ENCODE measurements around the gene MLLT6. TPM values are rescaled to one million over a fixed set of nuclear protein-coding genes. Genes with fewer than 3 reads are reported as not detected.
A peak's percentile ranks its signal among the peaks of the same experiment; 100 is the strongest.
"Not testable (repeated sequence)": the region's sequence is repeated elsewhere in the genome, so short reads cannot be mapped to it uniquely, and the experiment has no call there.

The MLLT6 gene
- total RNA-seq, 1 donor from 2014 or later: 92.2 TPM

DNA sequence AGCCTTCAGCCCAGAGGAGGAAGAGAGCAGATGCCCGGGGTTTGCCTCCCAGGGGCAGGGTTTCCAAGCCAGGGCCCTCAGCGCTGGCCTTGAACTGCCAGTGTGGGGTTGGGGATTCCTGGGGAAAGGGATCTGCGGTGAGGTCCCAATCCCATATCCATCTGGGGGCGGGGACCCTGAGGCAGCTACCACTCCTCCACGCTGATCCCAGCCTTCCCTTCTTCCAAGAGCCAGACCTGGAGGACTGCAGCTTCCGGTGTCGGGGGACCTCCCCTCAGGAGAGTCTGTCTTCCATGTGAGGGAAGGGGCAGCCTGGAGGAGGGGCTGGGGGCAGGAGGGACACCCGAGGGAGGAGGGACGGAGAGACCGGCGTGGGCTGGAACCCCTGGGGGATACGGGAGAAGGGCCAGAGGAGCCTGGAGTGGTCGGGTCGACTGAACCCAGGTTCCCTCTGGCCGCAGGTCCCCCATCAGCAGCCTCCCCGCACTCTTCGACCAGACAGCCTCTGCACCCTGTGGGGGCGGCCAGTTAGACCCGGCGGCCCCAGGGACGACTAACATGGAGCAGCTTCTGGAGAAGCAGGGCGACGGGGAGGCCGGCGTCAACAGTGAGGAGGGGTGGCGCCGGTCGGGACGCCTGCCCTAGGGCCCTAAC, 14.3 kb downstream of the MLLT6 start:
- DNase-seq (ENCODE audit: low spot score): no peak
- intact Hi-C loops (cut with DNase I): no loop called here

DNA sequence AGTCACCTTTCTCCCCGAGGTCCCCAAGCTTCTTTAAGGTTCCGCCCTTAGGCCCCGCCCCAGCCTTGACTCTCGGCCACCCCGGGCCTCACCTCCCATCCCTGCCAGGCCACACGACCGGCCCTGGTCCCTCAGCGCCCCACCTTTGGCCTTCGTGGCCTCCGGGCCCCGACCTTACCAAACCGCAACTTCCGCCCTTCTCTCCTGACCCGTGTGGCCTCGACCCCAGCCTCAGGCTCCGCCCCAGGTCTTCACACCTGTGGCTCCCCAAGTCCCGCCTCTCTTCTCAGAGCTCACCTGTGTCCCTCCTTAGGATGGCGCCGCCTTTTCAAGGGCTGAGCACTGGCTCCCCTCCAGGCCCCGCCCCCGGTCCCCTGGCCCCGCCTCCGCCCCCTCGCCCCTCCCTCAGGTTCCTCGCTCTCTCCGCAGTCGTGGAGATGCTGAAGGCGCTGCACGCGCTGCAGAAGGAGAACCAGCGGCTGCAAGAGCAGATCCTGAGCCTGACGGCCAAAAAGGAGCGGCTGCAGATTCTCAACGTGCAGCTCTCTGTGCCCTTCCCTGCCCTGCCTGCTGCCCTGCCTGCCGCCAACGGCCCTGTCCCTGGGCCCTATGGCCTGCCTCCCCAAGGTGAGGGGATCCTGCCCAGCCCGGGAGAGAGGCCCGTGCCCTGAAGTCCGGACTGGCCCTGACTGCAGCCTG, 15.0 kb downstream of the MLLT6 start:
- intact Hi-C loops (cut with DNase I): no loop called here

DNA sequence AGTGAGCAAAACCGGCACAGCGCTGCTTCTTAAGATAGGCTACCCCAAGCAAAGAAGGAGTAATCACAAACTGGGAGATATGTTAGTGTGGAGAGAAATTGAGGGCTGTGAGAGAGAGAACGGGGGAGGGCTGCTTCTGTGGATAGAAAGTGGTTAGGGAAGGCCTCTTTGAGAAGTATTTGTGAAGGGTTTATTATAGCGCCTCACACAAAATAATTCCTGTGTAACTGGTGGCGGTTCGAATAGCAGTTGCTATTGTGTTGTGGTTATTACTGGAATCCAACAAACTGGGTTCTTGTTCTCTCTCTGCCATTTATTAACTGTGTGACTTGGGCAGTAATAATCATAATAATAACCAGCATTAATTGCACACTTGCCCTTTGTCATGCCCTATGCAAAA, 15.9 kb downstream of the MLLT6 start:
- intact Hi-C loops (cut with DNase I): no loop called here
- DNase-seq (ENCODE audit: low spot score): no peak

More for the DNA sequence above, 15.0 kb downstream of the MLLT6 start:
- DNase-seq (ENCODE audit: low spot score): no peak

DNA sequence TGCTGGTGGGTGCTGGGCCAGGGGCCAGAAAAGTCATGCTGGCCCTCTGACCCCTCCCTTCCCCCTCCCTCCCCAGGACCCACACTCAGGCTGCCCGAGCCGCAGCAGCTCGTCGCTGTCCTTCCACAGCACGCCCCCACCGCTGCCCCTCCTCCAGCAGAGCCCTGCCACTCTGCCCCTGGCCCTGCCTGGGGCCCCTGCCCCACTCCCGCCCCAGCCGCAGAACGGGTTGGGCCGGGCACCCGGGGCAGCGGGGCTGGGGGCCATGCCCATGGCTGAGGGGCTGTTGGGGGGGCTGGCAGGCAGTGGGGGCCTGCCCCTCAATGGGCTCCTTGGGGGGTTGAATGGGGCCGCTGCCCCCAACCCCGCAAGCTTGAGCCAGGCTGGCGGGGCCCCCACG, 16.7 kb downstream of the MLLT6 start:
- intact Hi-C loops (cut with DNase I): no loop called here
- DNase-seq (ENCODE audit: low spot score): no peak

DNA sequence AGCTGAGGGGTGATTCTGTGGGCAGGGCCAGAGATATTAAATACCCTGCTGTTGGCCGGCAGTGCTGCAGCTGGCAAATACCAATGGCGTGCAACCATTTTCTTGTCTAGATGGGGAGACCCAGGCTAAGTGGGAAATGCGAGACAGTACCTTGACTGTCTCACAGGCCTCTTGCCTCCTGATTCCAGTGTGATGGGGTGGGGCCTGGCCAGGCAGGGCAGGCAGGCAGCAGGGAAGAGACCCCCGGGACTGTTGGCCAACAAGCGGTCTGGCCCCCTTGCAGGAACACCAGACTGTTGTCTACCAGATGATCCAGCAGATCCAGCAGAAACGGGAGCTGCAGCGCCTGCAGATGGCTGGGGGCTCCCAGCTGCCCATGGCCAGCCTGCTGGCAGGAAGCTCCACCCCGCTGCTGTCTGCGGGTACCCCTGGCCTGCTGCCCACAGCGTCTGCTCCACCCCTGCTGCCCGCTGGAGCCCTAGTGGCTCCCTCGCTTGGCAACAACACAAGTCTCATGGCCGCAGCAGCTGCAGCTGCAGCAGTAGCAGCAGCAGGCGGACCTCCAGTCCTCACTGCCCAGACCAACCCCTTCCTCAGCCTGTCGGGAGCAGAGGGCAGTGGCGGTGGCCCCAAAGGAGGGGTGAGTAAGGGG, 19.4 kb downstream of the MLLT6 start:
- no peak for DNase-seq (ENCODE audit: low spot score)
- intact Hi-C loops (cut with DNase I): no loop called here

DNA sequence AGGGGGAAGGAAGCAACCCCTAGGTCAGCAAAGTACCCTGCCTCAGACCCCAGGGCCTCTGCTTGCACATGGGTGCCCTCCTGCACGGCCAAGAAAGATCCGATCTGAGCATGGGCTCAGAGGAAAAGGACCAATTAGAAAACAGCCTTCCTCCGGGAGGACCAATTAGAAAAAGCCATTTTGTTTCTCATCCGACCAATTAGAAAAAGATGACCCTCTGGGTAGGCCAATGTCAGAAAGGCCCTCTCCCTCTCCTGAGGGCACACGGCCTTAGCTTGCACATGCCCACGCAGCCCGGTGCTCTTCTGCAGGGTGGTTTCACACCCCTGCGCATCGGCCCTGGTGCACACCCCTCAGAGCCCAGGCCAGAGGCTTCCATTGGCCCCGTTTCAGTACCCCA, 20.0 kb downstream of the MLLT6 start:
- intact Hi-C loops (cut with DNase I): no loop called here
- DNase-seq (ENCODE audit: low spot score): no peak

DNA sequence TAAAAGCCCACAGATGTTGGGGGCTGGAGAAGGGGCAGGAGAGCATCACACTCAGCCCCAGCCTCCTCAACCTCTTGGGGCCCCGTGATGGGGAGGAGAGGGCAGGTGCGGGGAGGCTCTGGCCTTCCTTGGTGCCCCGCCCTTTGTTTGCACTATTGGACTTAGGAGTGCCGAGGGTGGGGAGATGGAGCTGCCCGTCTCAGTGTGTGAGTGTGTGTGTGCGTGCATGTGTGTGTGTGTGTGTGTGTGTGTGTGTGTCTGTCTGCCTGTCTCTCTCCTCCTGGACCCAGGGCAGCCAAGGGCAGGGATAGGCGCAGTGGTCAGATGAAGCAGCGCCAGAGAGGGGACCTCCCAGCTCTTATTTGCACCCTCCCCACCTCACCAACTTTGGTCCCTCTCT, 21.1 kb downstream of the MLLT6 start:
- intact Hi-C loops (cut with DNase I); DNase-seq (ENCODE audit: low spot score): not testable (repeated sequence)

DNA sequence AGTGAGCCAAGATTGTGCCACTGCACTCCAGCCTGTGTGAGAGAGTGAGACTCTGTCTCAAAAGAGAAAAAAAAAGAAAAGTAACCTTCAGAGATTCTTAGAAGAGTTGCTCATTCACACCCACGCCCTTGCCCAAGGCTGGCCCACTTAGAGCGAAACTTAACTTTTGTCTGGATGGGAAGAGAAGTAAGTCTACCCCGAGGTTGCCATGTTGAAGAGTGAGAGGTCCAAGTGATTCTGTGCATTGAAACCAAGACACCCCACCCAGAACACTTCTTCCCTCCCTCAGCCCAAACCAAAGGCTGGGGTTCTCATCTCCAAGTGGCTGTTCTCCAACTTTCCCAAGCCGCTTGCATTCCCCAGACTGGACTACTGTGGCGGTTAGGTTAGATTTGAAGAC, 22.7 kb downstream of the MLLT6 start:
- intact Hi-C loops (cut with DNase I): no loop called here
- DNase-seq (ENCODE audit: low spot score): no peak

DNA sequence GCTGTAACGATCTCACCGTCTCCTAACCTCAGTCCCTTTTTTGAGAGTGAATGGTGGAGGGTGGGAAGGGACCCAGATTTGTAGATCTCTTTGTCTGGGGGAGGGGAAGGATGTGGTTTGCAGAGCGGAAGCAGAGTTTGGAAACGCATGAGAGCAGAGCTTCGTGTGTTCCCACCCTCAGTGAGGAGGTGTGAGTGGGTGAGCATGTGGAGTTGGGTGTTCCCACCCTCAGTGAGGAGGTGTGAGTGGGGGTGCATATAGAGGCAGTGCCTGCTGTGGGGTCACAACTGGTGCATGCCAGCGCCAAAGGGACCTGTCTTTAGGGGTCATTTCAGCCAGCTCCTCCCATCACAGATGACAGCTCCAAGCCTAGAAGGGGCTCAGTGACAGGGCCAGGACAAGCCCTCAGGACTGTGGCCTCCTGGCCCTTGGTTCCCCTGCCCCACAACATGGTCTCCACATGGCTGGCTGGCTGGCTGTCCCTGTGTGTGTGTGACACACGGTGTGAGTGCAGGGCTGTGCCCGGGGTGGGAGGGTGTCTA, 23.3 kb downstream of the MLLT6 start:
- intact Hi-C loops (cut with DNase I): no loop called here
- peak; percentile 83 for DNase-seq (ENCODE audit: low spot score)

DNA sequence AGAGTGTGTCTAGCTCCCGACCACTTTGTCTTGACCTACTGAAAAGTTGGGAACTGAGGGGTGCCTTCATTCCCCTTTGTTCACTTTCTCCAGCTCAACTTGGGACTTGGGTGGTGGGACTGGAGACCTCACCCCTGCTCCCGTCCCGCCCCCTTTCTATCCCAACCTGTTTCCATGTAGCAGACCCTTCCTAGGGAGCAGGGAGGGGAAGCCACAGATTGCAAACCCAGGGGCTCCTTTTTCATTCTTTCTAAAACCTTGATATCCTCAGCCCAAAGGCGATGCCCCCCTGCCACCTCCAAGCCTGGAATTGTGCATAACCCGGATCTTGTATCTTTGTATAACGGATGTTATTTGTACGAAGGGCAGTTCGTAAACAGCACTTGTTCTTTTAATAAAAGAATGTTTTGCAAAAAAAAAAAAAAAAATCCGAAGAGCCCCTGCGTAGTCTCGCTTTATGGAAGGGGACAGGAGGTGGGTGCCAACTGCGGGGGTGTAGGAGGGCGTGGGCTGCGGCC, 24.4 kb downstream of the MLLT6 start:
- intact Hi-C loops (cut with DNase I): no loop called here

DNA sequence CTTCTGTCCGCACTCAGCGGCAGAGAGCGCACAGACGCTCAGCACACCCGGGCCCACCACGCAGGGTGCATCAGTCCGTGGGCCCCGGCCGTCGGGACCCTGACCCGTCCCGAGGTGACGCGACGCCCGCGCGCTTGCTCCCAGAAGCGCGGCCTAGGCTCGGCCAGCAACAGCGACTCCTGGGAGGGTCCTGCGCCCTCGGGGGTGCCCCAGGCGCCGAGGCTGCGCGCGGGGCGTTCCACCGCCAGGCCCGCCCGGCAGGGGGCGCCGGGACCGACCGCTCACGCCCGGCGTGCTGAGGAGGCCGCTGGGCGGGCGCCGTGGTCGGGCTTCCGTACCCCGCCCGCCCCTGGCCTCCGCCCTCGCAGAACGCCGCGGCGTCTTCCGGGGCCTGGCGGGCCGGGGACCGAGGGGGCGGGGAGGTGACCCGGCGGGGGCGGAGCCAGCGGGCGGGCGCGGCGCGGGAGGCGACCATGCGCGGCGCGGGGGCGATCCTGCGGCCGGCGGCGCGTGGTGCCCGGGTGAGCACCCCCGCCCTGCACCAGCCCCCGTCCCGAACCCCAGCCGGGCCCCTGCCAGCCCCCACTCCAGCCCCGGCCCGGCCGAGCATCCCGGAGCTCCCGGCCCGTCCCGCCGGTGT, 24.9 kb downstream of the MLLT6 start, which contains the start of gene CISD3:
Gene CISD3 (plus strand): TSS at position 456 of the 640 bp plus-strand sequence. CDS start 18 bp downstream, at position 474.
- intact Hi-C loops (cut with DNase I): loop anchor here (1.0 to 10.0 kb wide), 3 partner anchors 21 to 425 kb away; partner anchors contain the start of genes MLLT6 and PLXDC1
- peak; percentile 94 for DNase-seq (ENCODE audit: low spot score)

More for the DNA sequence above, 24.4 kb downstream of the MLLT6 start:
- DNase-seq (ENCODE audit: low spot score): no peak

DNA sequence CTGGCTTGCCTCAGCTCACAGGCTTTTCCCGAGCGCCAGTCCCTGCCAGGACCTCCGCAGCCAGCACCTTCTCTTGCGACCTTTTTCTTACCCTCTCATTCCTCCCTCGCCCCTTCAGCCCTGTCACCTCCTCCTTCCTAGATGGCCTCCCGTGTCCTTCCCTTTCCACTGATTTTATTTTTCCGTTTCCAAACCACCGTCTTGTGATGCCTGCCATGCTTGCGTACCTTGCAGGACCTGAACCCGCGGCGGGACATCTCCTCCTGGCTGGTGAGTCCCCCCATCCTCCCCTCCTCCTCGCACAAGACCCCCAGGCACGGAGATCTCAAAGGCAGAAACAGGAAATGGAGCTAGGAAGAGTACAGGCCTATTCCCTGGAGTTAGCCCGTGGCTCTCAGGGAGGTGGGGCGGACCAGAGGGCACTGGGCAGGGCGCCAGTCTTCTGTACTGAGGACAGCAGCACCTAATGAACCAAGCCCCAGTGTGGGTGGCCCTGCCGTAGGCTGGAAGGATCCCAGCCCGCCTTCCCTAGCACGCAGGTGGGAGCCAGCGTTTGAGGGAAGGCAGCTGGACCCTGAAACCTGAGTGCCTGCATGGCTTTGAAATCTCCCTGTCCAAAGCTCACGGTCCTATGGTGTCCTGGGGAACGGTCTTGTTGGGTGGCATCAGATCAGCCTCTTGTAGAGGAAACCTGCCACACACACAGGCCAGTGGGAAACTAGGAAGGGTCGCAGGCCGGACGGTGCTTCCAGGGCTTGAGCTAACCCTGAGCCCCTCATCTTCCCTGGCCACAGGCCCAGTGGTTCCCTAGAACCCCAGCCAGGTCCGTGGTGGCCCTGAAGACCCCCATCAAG, 25.7 kb downstream of the MLLT6 start:
- intact Hi-C loops (cut with DNase I): loop anchor here (1.0 to 10.0 kb wide), 3 partner anchors 20 to 424 kb away; partner anchors contain the start of genes MLLT6 and PLXDC1
- DNase-seq (ENCODE audit: low spot score): peak; percentile 90

DNA sequence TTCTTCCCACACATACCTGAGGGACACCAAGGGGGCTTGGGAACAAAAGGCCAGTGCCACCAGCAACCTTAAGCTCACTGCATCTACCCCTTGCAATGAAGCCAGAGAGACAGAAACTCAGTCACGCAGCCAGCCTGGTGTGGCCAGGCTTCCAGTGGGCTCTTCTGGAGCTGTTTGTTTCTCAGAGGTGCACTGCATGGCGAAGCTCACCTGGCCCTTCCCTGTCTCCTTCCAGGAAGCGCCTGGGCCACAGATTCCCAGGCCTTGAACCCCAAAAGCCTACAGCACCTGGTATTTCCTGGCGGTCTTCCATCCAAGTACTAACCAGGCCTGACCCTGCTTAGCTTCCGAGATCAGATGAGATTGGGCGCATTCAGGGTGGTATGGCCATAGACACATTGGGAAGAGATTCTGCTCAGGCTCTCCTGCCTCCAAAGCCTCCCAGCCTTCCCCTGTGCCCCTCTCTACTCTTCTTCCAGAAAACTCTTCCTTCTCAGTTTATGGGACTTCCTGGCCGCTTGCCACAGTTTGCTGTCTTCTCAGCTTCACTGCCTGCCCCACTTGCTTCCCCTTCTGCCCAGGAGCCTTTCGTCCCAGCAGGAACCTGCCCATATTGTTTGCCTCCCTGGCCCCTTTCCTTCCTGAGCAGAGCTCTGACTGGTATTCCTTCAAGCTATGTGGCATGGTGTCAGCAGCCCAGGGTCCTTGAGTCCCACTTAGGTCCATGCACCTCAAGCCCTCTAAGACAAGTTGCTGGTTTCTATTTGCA, 26.6 kb downstream of the MLLT6 start:
- DNase-seq (ENCODE audit: low spot score): no peak
- intact Hi-C loops (cut with DNase I): loop anchor here (2.0 to 10.0 kb wide), 2 partner anchors 19 to 423 kb away; partner anchors contain the start of gene PLXDC1

DNA sequence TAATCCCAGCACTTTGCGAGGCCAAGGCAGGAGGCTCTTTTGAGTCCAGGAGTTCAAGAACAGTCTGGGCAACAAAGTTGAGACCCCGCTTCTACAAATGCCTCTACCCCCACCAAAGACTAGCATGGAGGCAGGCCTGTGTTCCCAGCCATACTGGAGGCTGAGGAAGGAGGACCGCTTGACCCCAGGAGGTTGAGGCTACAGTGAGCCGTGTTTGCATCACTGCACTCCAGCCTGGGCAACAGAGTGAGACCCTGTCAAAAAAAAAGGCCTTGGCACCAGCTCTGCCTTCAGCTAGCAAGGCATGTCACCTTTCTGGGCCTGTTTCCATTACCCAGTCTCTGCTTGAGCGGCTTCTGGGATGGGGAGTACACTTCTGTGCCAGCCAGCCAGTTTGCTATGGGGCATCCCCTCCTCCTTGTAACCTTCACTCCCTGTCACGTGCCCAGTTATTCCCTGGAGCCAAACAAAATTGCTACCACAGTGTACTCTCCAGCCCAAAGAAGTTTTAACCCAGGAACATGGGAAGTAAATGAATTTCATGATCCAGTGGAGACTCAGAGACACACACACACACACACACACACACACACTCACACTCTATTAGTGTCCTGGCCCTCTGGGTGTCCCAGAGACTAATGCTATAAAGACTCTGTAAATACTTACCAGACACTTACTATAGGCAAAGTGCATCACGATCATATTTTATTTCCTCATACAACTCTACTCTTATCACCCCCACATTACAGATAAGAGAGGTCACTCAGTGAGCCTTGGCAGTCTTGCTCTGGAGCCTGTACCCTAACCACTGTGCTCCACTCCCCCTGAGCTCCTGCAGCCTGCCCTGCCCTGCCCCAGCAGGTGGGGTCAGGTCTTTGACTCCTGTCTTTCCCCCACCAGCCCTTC, 27.6 kb downstream of the MLLT6 start:
- DNase-seq (ENCODE audit: low spot score): no peak
- intact Hi-C loops (cut with DNase I): loop anchor here (10.0 kb wide), 1 partner anchor 422 kb away; the partner anchor contains the start of gene PLXDC1

DNA sequence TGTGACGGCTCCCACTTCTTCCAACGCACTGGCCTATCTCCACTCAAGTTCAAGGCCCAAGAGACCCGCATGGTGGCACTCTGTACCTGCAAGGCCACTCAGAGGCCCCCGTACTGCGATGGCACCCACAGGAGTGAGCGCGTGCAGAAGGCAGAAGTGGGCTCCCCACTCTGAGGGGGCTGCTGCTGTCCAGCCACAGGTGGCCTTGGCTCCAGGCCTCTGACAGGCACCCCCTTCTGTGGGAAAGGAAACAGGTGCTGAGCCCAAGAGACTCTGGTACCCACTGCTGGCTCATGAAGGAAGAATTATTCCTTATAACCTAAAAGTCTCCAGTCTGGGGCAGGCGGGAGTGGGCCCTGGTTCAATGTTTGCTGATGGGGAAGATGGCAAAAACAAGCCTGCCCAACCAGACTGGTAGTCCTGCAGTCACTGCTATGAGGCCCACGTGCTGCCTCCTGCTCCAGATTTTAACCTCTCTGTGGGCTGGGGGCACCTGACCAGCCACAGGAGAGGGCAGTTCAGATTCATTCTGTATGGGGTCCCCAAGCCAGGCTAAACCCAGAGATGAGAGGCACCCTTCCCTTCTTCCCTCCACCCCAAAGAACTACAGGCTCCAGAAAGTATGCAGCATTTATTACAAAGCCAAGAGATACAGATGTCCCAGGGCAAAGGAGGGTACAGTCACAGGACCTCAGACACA, 28.4 kb downstream of the MLLT6 start:
- no peak for DNase-seq (ENCODE audit: low spot score)
- intact Hi-C loops (cut with DNase I): loop anchor here (10.0 kb wide), 1 partner anchor 421 kb away; the partner anchor contains the start of gene PLXDC1
